ENCODE results near the gene CYP2D6.

Gene CYP2D6

GRCh38 chr22:42156598-42156997 is 26.0 kb upstream of the CYP2D6 start:
- Histone ChIP-seq H3K4me2 (no peak overlapping the region), H4K20me1 (ENCODE audit: insufficient read depth) (no peaks in the 10 kb centered on the region), H2AFZ (ENCODE audit: low read depth) (no peak overlapping the region), H3K4me1 (ENCODE audit: low read depth, poor library complexity, severe bottlenecking) (no peaks in the 10 kb centered on the region), H3K4me3 (IDR thresholded peaks at IDR 0.05; ENCODE audit: insufficient read depth, low read depth, low read length) (no peak overlapping the region), H3K9ac (no peak overlapping the region), H3K36me3 (ENCODE audit: insufficient read depth) (no peaks in the 10 kb centered on the region; the same call in 1 of the 2 replicates), H3K27ac (no peak overlapping the region), H3K79me2 (ENCODE audit: insufficient read depth, low read depth) (no peaks in the 10 kb centered on the region), H3K27me3 (ENCODE audit: insufficient read depth, low read depth) (no peaks in the 10 kb centered on the region)
- TF ChIP-seq CTCF (conservative IDR thresholded peaks at IDR 0.05; ENCODE audit: low read depth, low read length): no peak

GRCh38 chr22:42156121-42156520 is 25.5 kb upstream of the CYP2D6 start:
- Histone ChIP-seq H3K27ac (no peak overlapping the region), H3K4me1 (ENCODE audit: low read depth, poor library complexity, severe bottlenecking) (no peaks in the 10 kb centered on the region), H3K9ac (no peak overlapping the region), H3K79me2 (ENCODE audit: insufficient read depth, low read depth) (no peaks in the 10 kb centered on the region), H3K4me3 (IDR thresholded peaks at IDR 0.05; ENCODE audit: insufficient read depth, low read depth, low read length) (no peak overlapping the region), H3K4me2 (no peak overlapping the region), H4K20me1 (ENCODE audit: insufficient read depth) (no peaks in the 10 kb centered on the region), H3K27me3 (ENCODE audit: insufficient read depth, low read depth) (no peaks in the 10 kb centered on the region), H3K36me3 (ENCODE audit: insufficient read depth) (no peaks in the 10 kb centered on the region; the same call in 1 of the 2 replicates), H2AFZ (ENCODE audit: low read depth) (no peak overlapping the region)
- no peak for TF ChIP-seq CTCF (conservative IDR thresholded peaks at IDR 0.05; ENCODE audit: low read depth, low read length)

DNA sequence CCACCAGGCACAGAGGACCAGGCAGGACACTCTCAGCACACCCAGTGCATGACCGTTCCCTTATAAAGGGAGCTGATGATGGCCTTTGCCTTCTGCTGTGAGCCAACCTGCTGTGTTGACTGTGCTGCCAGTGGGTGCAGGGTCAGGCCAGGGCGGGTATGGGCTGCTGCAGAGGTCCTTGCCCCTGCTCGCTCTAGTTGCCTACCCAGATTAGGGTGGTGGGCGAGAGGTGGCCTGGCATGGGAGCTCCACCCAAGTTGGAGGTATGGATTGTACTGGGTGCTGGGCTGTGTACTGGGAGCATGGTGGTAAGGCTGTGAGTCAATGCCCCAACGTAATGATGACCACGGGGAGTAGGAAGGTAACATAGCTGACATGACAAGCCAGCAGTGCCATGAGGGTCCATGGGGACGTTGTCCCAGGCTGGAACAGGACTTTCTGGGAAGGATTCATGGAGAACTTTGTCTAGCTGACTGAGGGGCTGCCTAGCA is 24.5 kb upstream of the CYP2D6 start:
- no peaks in the 10 kb centered on the region for H3K4me1 ChIP-seq (ENCODE audit: low read depth, poor library complexity, severe bottlenecking)
- no peak overlapping the region for H3K9ac ChIP-seq
- H3K4me3 ChIP-seq (IDR thresholded peaks at IDR 0.05; ENCODE audit: insufficient read depth, low read depth, low read length): no peak overlapping the region
- no peaks in the 10 kb centered on the region for H3K79me2 ChIP-seq (ENCODE audit: insufficient read depth, low read depth)
- no peak for TF ChIP-seq CTCF (conservative IDR thresholded peaks at IDR 0.05; ENCODE audit: low read depth, low read length)
- H3K4me2 ChIP-seq: no peak overlapping the region
- no peaks in the 10 kb centered on the region; the same call in 1 of the 2 replicates for H3K36me3 ChIP-seq (ENCODE audit: insufficient read depth)
- no peaks in the 10 kb centered on the region for H4K20me1 ChIP-seq (ENCODE audit: insufficient read depth)
- no peak overlapping the region for H3K27ac ChIP-seq
- no peaks in the 10 kb centered on the region for H3K27me3 ChIP-seq (ENCODE audit: insufficient read depth, low read depth)
- H2AFZ ChIP-seq (ENCODE audit: low read depth): no peak overlapping the region

- no peak overlapping the region for H3K4me3 ChIP-seq (IDR thresholded peaks at IDR 0.05; ENCODE audit: insufficient read depth, low read depth, low read length)
- no peak overlapping the region for H3K4me2 ChIP-seq
- no peaks in the 10 kb centered on the region for H3K4me1 ChIP-seq (ENCODE audit: low read depth, poor library complexity, severe bottlenecking)
- no peak overlapping the region for H3K9ac ChIP-seq
- no peaks in the 10 kb centered on the region for H3K36me3 ChIP-seq (ENCODE audit: insufficient read depth)
- no peak for TF ChIP-seq CTCF (conservative IDR thresholded peaks at IDR 0.05; ENCODE audit: low read depth, low read length)
- H3K27me3 ChIP-seq (ENCODE audit: insufficient read depth, low read depth): no peaks in the 10 kb centered on the region
- H3K79me2 ChIP-seq (ENCODE audit: insufficient read depth, low read depth): no peaks in the 10 kb centered on the region
- H2AFZ ChIP-seq (ENCODE audit: low read depth): no peak overlapping the region
- no peak overlapping the region for H3K27ac ChIP-seq
- no peaks in the 10 kb centered on the region for H4K20me1 ChIP-seq (ENCODE audit: insufficient read depth)
Observed at GRCh38 chr22:42154293-42155052, 23.9 kb upstream of the CYP2D6 start.

Measured in KMS-11 (cell line).